ENCODE results near the gene AGPAT1.
"Not testable (repeated sequence)": the region's sequence is repeated elsewhere in the genome, so short reads cannot be mapped to it uniquely, and the experiment has no call there.

GRCh38 chr6:32193096-32193495, 17.2 kb upstream of the AGPAT1 start:
- TF ChIP-seq POLR2AphosphoS5, POLR2A (IDR thresholded peaks at IDR 0.05; ENCODE audit: low read depth, low read length): not testable (repeated sequence)

Data from GM12892 (cell line).